HepG2 (cell line): ENCODE measurements around the gene LUC7L2. TPM values are rescaled to one million over a fixed set of nuclear protein-coding genes. Genes with fewer than 3 reads are reported as not detected.

Experiments
- BCL6 ChIP-seq: IDR thresholded peaks from 2 replicates; pipeline ENCODE4 v1.6.1; 2016; ENCODE audit warnings: missing genetic modification reagents, missing compliant biosample characterization
- CBFB ChIP-seq: sonication (generic); formaldehyde crosslinking; IDR thresholded peaks from 2 replicates; pipeline ENCODE4 v1.4.0; 2020; ENCODE audit warnings: missing genetic modification reagents
- CHD2 ChIP-seq: IDR thresholded peaks from 2 replicates; pipeline ENCODE4 v1.6.1; 2011; ENCODE audit warnings: low read depth, low read length, improper control_type of control experiment
- KDM5A ChIP-seq: fragments of 200-600 bp; sonication (generic); IDR thresholded peaks from 2 replicates; pipeline ENCODE4 v1.7.0; 2018; ENCODE audit warnings: antibody characterized with exemption, mild to moderate bottlenecking, low read length, borderline replicate concordance
- KLF11 ChIP-seq: IDR thresholded peaks from 2 replicates; pipeline ENCODE4 v1.6.1; 2016; ENCODE audit warnings: missing compliant biosample characterization
- MBNL3 ChIP-seq: fragments of 250-450 bp; sonication (Bioruptor Pico); conservative IDR thresholded peaks from 2 replicates; pipeline ENCODE4 v1.8.0; 2022; ENCODE audit warnings: mild to moderate bottlenecking, inconsistent platforms
- MEF2D ChIP-seq: sonication (generic); formaldehyde crosslinking; IDR thresholded peaks from 2 replicates; pipeline ENCODE4 v1.5.1; 2020; ENCODE audit warnings: mild to moderate bottlenecking, missing genetic modification reagents
- MTA1 ChIP-seq: sonication (generic); formaldehyde crosslinking; IDR thresholded peaks from 2 replicates; pipeline ENCODE4 v1.4.0; 2020; ENCODE audit warnings: missing genetic modification reagents, mild to moderate bottlenecking, borderline replicate concordance
- MXD4 ChIP-seq: IDR thresholded peaks from 2 replicates; pipeline ENCODE4 v1.6.1; 2016; ENCODE audit warnings: mild to moderate bottlenecking, missing biosample characterization, missing genetic modification reagents
- NCOA1 ChIP-seq: sonication (generic); formaldehyde crosslinking; IDR thresholded peaks from 2 replicates; pipeline ENCODE4 v1.9.0; 2021; ENCODE audit warnings: missing genetic modification reagents
- NFIC ChIP-seq: IDR thresholded peaks from 2 replicates; pipeline ENCODE4 v1.6.1; 2012; ENCODE audit warnings: mild to moderate bottlenecking, low read length, inconsistent platforms
- PCBP1 ChIP-seq: fragments of 200-400 bp; formaldehyde crosslinking; IDR thresholded peaks from 2 replicates; pipeline ENCODE4 v1.6.1; 2017; ENCODE audit warnings: mild to moderate bottlenecking, low read depth, low read length, borderline replicate concordance
- SP1 ChIP-seq, 2 experiments: fragments of 450-650 bp in 1 of 2; sonication (generic) in 1 of 2; formaldehyde crosslinking in 1 of 2; IDR thresholded peaks; 2 replicates each; pipeline versions ENCODE4 v1.4.0 to v1.6.1; 2016 to 2020; ENCODE audit warnings: missing genetic modification reagents in 1 of 2
- SRF ChIP-seq: IDR thresholded peaks from 2 replicates; pipeline ENCODE4 v1.6.1; 2011; ENCODE audit warnings: mild to moderate bottlenecking, low read depth, low read length, moderate library complexity
- TEAD3 ChIP-seq: optimal IDR thresholded peaks from 2 replicates; pipeline ENCODE3; 2016; ENCODE audit warnings: borderline replicate concordance
- ZNF138 ChIP-seq: sonication (generic); formaldehyde crosslinking; IDR thresholded peaks from 2 replicates; pipeline ENCODE4 v1.5.0; 2020; ENCODE audit warnings: mild to moderate bottlenecking, low read depth, missing genetic modification reagents
- ZNF207 ChIP-seq: fragments of 450-650 bp; IDR thresholded peaks from 2 replicates; pipeline ENCODE4 v1.6.1; 2016; ENCODE audit warnings: antibody characterized with exemption, borderline replicate concordance
- ZNF326 ChIP-seq: sonication (generic); formaldehyde crosslinking; IDR thresholded peaks from 2 replicates; pipeline ENCODE4 v1.4.0; 2020; ENCODE audit warnings: missing genetic modification reagents, borderline replicate concordance
- ZNF337 ChIP-seq: sonication (generic); formaldehyde crosslinking; IDR thresholded peaks from 2 replicates; pipeline ENCODE4 v1.5.1; 2020; ENCODE audit warnings: missing genetic modification reagents, low read depth, mild to moderate bottlenecking, borderline replicate concordance
- ZNF441 ChIP-seq: sonication (generic); formaldehyde crosslinking; IDR thresholded peaks from 2 replicates; pipeline ENCODE4 v1.7.0; 2021; ENCODE audit warnings: missing genetic modification reagents, borderline replicate concordance
- ZNF460 ChIP-seq: sonication (generic); formaldehyde crosslinking; IDR thresholded peaks from 2 replicates; pipeline ENCODE4 v1.5.1; 2020; ENCODE audit warnings: missing genetic modification reagents, mild to moderate bottlenecking, borderline replicate concordance
- ZNF660 ChIP-seq: sonication (generic); formaldehyde crosslinking; IDR thresholded peaks from 2 replicates; pipeline ENCODE4 v1.5.1; 2020; ENCODE audit warnings: mild to moderate bottlenecking, low read depth, missing genetic modification reagents, borderline replicate concordance
- ZNF720 ChIP-seq: sonication (generic); formaldehyde crosslinking; IDR thresholded peaks from 2 replicates; pipeline ENCODE4 v1.4.0; 2020; ENCODE audit warnings: missing genetic modification reagents
- ZNF839 ChIP-seq: sonication (generic); formaldehyde crosslinking; IDR thresholded peaks from 2 replicates; pipeline ENCODE4 v1.4.0; 2020; ENCODE audit warnings: missing genetic modification reagents, mild to moderate bottlenecking, borderline replicate concordance
- polyA plus RNA-seq, 8 experiments: library from polyadenylated mRNA; depleted of rRNA in 3 of 8; stranded (reverse) in 7 of 8; unstranded in 1 of 8; fragments of >200 nt; fragmentation: Illumina TruSeq in 4 of 8; extraction: Trizol in 4 of 8; gene quantifications; 2 replicates each; pipeline versions ENCODE4 v1.2.1 to v1.2.3, GENCODE V29; 2011 to 2016; ENCODE audit warnings: low read depth in 4 of 8, missing spikeins in 1 of 8, mixed read lengths in 1 of 8; ENCODE audit not compliant: insufficient read depth in 1 of 8
- total RNA-seq, 5 experiments: library from RNA; depleted of rRNA; stranded (reverse); fragments of >200 nt; fragmentation: Illumina TruSeq; extraction: Trizol; gene quantifications; 2 replicates each; pipeline ENCODE4 v1.2.3, GENCODE V29; 2016; ENCODE audit warnings: low read depth in 1 of 5
- TF ChIP-seq, protein P1 (sequence below): sonication (generic); formaldehyde crosslinking; IDR thresholded peaks from 2 replicates; pipeline ENCODE4 v1.8.1; 2023; ENCODE audit warnings: mild to moderate bottlenecking, missing genetic modification reagents
- TF ChIP-seq, protein P2 (sequence below): sonication (generic); formaldehyde crosslinking; IDR thresholded peaks from 2 replicates; pipeline ENCODE4 v1.8.0; 2022; ENCODE audit warnings: mild to moderate bottlenecking, missing genetic modification reagents, borderline replicate concordance
- TF ChIP-seq, protein P3 (sequence below): sonication (generic); formaldehyde crosslinking; IDR thresholded peaks from 2 replicates; pipeline ENCODE4 v1.4.0; 2020; ENCODE audit warnings: mild to moderate bottlenecking, missing genetic modification reagents

LUC7L2 gene
- total and polyA plus RNA-seq, 2 of the 13 experiments (the other 11 are each of a cell fraction or from before 2014, with no cell fraction given): 17.9 to 50.7 TPM

DNA sequence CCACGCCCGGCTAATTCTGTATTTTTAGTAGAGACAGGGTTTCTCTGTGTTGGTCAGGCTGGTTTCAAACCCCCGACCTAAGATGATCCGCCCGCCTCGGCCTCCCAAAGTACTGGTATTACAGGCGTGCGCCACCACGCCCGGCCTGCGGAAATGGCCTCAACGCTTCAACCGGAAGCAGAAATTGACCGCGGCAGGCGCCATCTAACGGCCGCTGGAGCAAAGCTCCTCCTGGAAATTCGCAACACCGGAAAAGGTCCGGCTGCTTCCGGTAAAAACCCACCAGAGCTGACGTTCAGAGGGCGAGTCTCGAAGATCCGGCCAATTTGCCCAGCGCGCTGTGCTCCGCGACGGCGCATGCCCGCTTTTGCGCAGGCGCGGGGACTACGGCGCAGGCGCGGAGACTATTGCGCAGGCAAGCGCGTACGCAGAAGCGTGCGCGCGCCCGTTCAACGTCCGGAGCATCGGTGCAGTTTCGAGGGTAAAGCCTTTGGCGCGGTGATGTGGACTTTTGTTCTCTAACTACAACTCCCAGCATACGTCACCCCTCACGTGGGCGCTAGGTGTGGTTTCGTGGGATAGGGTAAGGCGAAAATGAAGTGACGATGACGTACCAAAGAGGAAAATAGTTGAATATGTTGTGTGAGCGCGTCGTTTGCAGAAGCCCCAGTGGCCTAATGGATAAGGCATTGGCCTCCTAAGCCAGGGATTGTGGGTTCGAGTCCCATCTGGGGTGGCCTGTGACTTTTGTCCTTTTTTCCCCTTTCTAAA, 19.5 kb upstream of the LUC7L2 start (continued):
- TF ChIP-seq ZNF460 (CRISPR knock-in tag): peak; percentile 100
- TF ChIP-seq TEAD3 (CRISPR knock-in tag): peak; percentile 70
- TF ChIP-seq PCBP1: no peak
- TF ChIP-seq KLF11: peak; percentile 94
- TF ChIP-seq, protein P1, sequence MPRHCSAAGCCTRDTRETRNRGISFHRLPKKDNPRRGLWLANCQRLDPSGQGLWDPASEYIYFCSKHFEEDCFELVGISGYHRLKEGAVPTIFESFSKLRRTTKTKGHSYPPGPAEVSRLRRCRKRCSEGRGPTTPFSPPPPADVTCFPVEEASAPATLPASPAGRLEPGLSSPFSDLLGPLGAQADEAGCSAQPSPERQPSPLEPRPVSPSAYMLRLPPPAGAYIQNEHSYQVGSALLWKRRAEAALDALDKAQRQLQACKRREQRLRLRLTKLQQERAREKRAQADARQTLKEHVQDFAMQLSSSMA (CRISPR knock-in tag): no peak
- TF ChIP-seq, protein P2, sequence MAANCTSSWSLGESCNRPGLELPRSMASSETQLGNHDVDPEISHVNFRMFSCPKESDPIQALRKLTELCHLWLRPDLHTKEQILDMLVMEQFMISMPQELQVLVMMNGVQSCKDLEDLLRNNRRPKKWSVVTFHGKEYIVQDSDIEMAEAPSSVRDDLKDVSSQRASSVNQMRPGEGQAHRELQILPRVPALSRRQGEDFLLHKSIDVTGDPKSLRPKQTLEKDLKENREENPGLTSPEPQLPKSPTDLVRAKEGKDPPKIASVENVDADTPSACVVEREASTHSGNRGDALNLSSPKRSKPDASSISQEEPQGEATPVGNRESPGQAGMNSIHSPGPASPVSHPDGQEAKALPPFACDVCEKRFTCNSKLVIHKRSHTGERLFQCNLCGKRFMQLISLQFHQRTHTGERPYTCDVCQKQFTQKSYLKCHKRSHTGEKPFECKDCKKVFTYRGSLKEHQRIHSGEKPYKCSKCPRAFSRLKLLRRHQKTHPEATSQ (CRISPR knock-in tag): peak; percentile 46; the same call in 1 of the 2 replicates
- TF ChIP-seq ZNF138 (CRISPR knock-in tag): peak; percentile 50; the same call in 1 of the 2 replicates
- no peak for TF ChIP-seq SP1 (IDR thresholded peaks at IDR 0.05)
- 0 out of 2 replicates have a peak, but pooled peaks have one; percentile 13 for TF ChIP-seq SP1 (CRISPR knock-in tag; IDR thresholded peaks at IDR 0.05)
- no peak for TF ChIP-seq ZNF660 (CRISPR knock-in tag)
- peak; percentile 61 for TF ChIP-seq BCL6 (CRISPR knock-in tag)
- peak; percentile 66; the same call in 1 of the 2 replicates for TF ChIP-seq MXD4 (CRISPR knock-in tag)
- TF ChIP-seq MTA1 (CRISPR knock-in tag): peak; percentile 81
- TF ChIP-seq MEF2D (CRISPR knock-in tag): peak; percentile 92
- TF ChIP-seq CHD2: peak; percentile 37; the same call in 1 of the 2 replicates
- TF ChIP-seq MBNL3 (CRISPR knock-in tag): no peak
- peak; percentile 58; the same call in 1 of the 2 replicates for TF ChIP-seq NCOA1 (CRISPR knock-in tag)
- TF ChIP-seq NFIC: no peak; the same call in 1 of the 2 replicates
- no peak for TF ChIP-seq ZNF720
- 0 out of 2 replicates have a peak, but pooled peaks have one; percentile 62 for TF ChIP-seq SRF
- TF ChIP-seq CBFB: peak; percentile 79
- no peak for TF ChIP-seq ZNF441 (CRISPR knock-in tag)
- TF ChIP-seq ZNF839 (CRISPR knock-in tag): peak; percentile 87
- TF ChIP-seq, protein P3, sequence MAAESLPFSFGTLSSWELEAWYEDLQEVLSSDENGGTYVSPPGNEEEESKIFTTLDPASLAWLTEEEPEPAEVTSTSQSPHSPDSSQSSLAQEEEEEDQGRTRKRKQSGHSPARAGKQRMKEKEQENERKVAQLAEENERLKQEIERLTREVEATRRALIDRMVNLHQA (CRISPR knock-in tag): no peak
- TF ChIP-seq KDM5A: no peak; the same call in 1 of the 2 replicates
- TF ChIP-seq ZNF207: no peak
- no peak for TF ChIP-seq ZNF326 (CRISPR knock-in tag)
- TF ChIP-seq ZNF337 (CRISPR knock-in tag): peak; percentile 89
